ENCODE measurements around the gene CYP51A1.
"Not testable (repeated sequence)": the region's sequence is repeated elsewhere in the genome, so short reads cannot be mapped to it uniquely, and the experiment has no call there.

Gene CYP51A1

DNA sequence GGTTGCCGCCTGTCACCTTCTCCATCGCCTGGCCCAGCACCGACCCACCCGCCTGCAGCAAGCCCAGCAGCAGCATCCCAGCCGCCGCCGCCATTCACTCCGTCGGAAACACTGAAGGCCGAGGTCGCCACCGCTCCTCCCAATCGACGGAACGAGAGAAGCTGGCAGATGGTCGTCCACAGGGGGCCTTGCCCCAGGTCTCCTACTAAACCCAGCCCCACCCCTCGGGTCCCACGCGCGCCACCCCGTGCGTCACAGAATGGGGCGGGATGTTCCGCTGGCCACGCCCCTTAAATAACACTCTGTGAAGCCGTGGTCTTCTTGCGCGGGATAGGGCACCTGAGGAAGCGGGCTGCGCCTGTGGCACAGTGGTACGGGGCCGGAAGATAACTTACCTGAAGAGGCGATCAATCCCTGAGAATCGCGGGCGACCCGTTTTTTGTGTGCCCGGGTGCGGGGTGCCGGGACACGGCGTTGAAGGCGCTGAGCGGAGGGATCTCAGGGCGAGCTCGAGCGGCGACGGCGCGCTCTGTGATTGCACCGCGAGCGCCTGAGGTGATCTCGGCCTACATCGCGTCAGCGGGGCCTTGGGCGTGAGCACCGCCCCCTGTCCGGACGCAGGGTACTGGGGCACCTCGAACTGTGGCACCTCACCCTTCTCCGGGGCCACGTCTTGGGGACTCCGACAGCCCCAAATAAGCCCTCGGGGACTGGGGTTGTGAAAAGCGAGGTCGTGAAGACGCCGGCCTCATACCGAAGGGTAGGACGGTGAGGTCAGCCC lies at the start of gene CYP51A1:
Gene CYP51A1, minus strand, starts transcription at position 207 of the 781 bp plus-strand sequence. Its CDS starts 113 bp downstream, at position 94.
- DNase-seq: peak; percentile 98

DNA sequence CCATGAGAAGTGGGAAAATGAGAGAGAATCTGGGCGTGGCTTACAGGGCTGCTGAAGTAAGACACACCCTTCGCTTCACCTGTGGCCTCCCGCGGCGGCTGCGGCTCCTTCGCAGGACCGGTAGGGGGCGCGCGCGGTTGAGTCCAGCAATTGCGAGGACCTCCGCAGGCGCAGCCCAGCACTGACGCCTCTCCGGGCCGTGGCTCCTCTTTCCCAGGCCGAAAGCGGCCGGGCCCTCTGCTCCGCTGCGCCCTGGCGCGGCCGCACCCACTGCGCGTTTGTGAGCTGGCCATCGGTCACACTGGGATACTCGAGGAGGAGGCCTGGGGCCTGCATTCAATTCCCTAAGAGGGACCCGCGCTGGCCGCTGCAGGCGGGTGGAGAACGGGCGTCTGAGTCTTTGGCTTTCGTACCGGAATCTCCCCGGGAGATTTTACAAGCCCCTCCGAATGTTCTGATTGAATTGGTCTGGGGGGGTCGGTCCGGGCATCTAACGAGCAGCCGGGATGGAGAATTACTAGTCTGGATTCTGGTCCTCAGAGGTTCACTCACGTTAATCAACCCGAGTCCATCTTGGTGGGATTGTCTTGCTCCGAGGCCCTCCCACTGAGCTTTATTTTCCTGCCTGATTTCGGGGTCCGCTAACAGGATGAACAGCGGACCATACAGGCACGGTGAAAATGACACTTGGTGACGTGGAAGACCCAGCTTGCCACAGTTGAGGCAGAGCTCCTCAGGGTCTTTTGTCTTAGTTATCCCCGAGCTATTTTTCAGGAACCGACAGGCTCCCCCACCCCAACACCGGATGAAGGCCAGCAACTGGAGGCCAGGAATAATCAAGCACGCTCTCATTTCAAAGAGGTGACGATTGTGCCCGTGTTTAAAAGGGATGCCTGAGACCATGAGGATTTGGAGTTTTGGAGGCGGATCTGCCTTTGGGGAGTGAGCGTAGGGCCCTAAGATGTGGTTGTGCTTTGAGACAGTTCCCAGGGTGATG lies 44.9 kb upstream of the CYP51A1 start, which contains the start of gene LRRD1:
Gene LRRD1, minus strand, starts transcription at position 215 of the 997 bp plus-strand sequence. CDS start 13,940 bp downstream, outside the sequence.
- peak; percentile 91 for DNase-seq

DNA sequence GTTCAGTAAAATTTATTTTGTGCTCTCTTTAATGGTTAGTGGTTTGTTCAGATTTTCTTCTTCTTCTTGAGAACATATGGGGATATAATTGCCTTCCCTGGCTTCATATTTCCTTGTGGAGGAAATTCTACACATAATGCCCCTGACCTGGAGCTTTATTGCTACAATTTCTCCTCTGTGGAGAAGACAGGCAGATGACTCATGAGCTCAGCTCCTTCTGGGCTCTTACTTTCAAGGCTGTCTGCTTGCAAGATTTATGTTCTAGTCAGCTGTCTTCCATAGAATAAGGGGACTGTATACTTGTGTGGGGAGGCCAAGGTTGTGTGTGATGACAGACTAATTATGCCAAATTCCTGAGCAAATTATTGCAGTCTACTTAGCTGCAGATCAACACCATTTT lies 43.1 kb upstream of the CYP51A1 start:
- no peak for DNase-seq

DNA sequence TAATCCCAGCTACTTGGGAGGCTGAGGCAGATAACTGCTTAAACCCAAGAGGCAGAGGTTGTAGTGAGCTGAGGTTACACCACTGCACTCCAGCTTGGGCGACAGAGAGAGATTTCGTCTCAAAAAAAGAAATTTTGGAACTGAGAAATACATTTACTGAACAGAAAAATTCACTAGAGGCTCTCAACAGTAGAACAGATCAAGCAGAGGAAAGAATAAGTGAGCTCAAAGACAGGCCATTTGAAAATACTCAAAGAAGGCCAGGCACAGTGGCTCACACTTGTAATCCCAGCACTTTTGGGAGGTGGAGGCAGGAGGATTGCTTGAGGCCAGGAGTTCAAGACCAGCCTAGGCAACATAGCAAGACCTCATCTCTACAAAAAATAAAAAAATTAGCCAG lies 35.3 kb upstream of the CYP51A1 start:
- DNase-seq: not testable (repeated sequence)

DNA sequence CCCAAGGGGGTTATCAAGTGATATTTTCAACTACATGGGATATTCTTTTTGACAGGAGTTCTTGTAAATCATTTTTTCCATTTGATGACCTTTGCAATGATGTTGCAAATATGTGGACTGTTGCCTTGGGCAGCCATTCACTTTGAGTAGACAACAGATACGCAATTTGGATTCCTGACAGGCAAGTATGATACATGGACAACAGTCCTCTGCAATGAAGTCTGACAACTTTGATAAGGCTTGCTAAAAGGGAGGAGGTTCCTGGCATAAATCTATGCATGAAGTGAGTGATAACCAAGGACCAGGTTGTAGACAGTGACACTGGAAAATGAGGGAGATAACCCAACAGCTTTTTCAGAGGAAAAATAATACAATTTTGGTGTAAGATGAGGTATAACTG lies 27.0 kb upstream of the CYP51A1 start:
- no peak for DNase-seq

DNA sequence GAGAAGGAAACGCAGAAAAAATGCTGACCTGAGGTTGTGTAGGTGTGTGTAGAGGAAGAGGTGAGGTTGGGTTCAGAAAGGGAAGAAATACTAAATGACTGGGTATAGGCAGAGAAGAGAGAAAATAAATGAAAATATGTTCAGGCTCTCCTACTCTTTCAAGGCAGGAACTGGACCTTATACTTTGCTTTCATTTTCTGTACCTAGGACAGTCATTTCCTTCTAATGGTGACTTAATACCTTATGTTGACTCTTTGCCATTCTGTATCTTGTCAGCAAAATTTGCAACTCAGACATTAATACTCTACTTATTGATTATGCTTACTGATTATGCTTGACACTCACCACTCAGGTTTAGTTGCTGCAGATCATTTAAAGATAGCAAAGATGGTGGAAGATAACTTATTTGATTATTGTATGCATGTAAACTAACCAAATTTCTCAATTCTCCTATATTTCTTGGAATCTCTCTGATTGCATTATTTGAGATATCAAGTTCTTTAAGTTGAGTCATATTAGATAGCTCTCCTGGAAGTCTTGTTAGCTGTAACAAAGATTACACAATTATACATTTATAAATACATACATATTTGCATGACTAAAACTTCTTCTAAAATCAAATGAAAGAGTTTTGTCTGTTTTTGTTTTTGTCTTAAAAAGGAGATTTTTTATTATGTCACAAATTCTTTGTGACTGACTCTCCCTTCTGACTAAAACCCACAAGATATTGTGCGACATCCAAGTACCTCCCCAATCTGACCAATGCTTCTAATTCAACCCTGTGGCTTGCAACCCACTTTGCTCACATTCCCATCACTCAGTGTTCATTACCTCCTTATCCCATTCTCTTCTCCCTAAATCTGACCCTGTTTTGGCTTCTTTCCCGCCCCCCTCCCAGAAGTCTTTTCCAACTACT lies 24.6 kb upstream of the CYP51A1 start:
- DNase-seq: no peak

DNA sequence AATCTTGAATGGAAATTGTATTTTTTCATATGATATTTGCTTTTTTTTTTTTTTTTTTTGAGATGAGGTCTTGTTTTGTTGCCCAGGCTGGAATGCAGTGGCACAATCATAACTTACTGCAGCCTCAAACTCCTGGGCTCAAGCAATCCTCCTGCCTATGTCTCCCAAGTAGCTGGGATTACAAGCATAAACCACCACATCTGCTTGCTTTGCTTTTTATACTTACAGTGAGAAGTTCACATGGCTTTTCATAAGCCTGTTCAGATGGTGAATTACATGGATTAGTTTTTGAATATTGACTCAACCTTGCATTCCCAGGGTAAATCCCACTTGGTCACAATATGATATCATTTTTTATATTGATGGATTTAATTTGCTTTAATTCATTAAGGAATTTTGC lies 22.7 kb upstream of the CYP51A1 start:
- DNase-seq: no peak

DNA sequence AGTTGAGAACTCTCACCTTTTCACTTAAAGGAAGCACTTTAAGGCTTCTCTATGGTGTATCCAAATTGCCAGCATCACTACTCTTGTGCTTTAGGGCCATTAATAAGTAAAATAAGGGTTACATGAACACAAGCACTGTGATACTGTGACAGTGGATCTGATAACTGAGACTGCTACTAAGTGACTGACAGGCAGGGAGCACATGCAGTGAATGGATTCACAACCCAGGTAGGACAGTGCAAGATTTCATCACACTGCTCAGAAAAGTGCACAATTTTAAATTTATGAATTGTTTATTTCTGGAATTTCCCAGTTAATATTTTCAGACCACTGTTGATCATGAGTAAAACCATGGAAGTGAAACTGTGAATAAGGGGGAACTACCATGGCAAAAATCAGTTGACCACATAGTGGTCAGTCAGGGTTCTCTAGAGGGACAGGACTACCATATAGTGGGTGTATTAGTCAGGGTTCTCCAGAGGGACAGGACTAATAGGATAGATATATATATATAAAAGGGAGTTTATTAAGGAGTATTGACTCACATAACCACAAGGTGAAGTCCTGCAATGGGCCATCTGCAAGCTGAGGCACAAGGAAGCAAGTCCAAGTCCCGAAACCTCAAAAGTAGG lies 20.9 kb upstream of the CYP51A1 start:
- no peak for DNase-seq

DNA sequence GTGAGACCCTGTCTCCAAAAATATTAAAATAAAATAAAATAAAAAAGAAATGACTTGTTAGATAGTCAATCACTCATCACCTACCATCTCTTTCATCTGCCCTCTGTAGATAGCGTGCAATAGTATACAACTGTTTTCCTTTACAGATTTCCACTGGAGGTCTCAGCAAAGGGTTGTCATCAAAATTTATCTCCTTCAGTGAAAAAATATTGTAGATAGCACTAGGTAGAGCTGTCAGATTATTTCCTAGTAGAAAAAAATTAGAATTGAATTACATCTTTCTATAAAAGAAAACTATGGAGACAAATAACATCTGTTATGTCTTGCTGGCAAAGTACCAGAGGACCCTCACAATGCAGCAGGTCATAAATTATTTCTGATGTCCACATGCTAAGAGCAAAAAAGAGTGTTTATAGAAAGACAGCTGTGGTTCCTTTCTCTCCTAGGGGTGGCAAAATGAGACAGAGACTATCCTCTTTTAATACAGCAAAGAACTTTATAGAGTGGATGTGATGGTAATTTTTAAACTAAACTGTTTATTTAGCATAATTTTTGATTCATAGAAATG lies 16.3 kb upstream of the CYP51A1 start:
- DNase-seq: no peak

DNA sequence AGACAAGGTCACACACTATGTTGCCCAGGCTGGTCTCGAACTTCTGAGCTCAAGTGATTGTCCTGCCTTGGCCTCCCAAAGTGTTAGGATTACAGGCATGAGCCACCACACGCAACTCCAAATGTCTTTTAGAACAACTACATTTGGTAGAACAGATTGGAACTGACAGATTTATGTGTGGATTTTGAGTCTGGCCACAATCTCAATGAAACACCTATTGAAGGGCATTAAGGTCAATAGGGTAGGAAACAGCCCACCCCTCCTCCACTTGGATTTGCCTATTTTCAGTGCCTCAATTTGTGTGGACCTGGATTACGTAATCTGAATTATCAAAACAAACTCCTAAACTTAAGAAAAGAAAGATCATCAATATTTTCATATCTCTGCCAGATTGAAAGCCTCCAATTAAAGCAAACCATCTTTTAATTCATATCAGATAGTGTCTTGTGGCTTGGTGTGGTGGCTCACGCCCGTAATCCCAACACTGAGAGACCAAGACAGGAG lies 15.5 kb upstream of the CYP51A1 start:
- no peak for DNase-seq

DNA sequence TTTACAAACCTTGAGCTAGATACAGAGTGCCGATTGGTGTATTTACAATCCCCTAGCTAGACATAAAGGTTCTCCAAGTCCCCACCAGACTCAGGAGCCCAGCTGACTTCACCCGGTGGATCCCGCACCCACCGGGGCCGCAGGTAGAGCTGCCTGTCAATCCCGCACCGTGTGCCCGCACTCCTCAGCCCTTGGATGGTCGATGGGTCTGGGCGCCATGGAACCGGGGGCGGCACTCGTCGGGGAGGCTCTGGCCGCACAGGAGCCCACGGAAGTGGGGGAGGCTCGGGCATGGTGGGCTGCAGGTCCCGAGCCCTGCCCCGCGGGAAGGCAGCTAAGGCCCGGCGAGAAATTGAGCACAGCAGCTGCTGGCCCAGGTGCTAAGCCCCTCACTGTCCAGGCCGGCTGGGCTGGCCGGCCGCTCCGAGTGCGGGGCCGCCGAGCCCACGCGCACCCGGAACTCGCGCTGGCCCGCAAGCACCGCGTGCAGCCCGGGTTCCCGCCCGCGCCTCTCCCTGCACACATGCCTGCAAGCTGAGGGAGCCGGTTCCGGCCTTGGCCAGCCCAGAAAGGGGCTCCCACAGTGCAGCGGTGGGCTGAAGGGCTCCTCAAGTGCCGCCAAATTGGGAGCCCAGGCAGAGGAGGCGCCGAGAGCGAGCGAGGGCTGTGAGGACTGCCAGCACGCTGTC lies 9.1 kb upstream of the CYP51A1 start:
- not testable (repeated sequence) for DNase-seq

DNA sequence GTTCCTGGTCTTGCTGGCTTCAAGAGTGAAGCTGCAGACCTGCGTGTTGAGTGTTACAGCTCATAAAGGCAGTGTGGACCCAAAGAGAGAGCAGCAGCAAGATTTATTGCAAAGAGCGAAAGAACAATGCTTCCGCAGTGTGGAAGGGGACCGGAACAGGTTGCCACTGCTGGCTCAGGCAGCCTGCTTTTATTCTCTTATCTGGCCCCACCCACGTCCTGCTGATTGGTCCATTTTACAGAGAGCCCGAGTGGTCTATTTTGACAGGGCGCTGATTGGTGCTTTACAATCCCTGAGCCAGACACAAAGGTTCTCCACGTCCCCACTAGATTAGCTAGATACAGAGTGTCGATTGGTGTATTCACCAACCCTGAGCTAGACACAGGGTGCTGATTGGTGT lies 8.5 kb upstream of the CYP51A1 start:
- DNase-seq: not testable (repeated sequence)

DNA sequence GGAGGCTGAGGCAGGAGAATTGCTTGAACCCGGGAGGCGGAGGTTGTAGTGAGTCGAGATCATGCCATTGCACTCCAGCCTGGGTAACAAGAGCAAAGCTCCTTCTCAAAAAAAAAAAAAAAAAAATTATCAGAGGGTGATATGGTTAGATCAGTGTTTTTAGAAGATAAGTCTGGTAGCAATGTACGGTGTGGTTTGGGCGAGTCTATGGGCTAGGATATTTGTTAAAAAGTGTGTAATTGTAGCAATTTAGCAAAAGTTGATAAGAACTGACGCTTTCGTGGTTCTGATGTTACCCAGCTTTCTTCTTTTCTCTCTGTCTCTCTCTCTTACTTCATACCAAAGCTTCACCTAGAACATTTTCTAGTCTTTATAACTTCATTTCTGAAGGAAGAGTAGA lies 6.9 kb upstream of the CYP51A1 start:
- no peak for DNase-seq

DNA sequence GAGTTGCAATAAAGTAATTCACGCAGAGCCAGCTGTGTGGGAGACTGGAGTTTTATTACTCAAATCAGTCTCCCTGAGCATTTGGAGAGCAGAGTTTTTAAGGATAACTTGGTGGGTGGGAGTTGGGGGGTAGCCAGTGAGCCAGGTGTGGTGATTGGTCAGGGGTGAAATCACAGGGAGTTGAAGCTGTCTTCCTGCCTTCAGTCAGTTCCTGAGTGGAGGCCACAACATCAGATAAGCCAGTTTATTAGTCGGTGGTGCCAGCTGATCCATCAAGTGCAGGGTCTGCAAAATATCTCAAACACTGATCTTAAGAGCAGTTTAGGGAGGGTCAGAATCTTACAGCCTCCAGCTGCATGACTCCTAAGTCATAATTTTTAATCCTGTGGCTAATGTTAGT lies 3.3 kb upstream of the CYP51A1 start:
- DNase-seq: no peak

DNA sequence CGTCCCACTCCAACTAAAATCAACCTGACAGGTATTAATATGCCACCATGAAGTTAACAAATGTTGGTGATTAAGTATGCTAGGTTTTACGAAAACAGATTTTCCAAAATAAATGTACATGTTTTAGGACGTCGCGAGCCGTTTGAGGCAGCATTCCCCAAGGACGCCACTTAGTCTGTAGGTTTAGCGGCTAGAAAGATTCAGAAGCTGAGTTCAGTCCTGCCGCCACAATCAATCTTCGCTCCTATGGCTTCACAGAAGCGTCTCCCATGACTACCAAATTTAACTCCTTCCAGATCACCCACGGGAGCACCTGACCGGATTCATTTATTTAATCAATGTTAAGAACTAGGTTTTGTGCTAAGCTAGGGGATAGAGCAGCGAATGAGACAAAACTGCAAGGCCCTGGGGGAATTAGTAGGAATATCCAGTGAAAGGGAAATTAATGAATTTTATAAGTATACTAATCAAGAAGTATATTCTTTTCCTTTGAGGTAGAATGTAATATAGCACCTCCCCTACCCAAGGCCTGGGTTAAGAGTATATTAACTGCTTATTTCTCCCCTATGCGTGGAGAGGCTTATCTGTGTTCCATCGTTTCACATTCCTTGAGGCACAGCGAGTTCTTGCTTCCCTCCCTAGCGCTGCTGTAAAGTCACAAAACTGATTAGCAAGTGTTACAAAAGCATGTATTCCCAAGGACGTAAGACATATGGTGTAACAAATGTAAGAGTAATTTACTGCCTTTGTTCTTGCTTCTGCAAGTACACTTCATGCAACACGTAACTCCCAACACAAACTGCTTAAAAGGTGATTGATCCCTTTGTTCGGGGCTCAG lies 994 bp upstream of the CYP51A1 start:
- DNase-seq: peak; percentile 78

DNA sequence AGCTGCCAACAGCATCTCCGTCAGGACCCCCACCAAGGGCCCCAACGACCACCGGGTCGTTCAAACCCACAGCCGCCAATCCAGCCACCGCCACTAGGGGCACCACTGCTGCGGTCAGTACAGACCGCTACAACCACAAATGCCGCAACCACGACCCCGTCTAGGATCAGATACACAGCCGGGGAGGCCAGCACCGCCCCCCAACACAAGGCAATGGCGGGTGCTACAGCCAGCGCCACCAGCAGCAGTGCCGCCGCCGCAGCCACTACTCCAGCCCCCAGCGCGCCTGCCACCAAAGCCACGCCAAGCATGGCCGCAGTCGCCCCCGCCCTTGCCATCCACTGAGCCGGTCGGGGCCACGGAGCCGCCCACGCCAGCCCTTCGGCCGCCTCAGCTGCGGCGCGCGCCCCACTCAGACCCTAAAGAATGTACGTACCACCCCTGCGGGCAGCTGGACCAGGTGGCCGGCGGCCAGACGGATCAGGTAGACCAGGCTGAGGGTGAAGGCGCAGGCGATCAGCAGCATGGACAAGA lies 473 bp downstream of the CYP51A1 start:
- DNase-seq: peak; percentile 84

DNA sequence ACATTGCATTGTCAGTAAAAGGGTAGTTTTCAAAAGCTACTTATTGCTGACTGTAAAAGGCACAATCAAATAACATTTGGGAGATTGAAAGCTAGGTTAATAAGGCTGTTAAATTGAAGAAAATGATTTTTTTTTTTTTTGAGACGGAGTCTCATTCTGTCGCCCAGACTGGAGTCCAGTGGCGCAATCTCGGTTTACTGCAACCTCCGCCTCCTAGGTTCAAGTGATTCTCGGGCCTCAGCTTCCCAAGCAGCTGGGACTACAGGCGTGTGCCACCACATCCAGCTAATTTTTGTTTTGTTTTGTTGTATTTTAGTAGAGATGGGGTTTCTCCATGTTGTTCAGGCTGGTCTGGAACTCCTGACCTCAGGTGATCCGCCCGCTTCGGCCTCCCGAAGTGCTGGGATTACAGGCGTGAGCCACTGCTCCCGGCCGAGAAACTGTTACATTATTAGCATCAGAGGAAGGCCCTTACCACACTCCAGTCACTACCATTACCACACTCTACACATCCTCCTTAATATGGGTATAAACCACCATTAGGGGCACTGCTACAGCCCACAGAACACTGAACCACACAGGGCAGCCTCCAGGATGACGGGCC lies 1.0 kb downstream of the CYP51A1 start:
- DNase-seq: no peak

DNA sequence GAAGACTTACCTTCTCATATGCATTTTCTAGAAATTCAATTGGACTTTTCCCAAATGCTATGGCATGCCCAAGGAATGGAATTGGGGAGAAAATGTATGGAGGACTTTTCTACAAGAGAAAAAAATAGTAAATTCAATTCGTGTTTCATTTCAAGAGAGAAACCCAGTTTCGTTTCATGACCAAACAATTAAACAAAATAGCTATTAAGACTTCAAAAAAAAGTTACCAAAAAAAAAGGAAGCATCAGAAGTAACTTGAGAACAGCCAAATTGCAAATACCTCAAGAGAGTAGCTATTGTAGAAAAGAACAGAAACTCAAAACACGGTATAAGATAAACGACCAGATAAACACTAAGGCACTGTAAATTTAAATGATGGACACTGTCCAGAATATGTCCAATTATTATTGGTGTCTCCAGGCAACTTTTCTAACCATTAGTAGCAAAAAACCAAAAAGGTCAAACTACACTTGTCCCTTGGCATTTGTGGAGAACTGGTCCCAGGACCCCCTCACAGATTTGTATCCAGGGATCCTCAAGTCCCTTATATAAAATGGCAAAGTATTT lies 2.4 kb downstream of the CYP51A1 start:
- no peak for DNase-seq

DNA sequence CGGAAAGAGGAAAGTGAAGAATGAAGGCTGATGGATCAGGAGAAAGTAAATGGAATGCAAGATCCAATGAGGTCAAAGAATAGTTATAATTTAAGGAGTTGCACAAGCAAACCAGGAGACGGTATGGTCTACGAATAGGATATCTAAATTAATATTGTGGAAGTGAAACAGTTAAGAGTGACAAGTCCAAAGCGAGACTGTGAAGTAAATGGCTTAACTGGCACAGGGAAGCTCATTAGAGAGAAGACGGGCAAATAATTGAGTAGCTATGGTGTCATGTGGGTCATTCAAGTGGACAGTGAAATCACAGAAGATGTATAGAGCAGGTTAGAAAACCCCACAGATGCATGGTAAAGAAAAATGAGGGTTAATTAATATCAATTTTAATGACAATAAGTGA lies 3.2 kb downstream of the CYP51A1 start:
- DNase-seq: no peak
